Mammary epithelial cell (primary cell): ENCODE results near the gene OR2T6.

Experiments used
- CTCF ChIP-seq, 2 donors: IDR thresholded peaks in 1 of 2; conservative IDR thresholded peaks in 1 of 2; 2 replicates each; pipeline ENCODE4 v1.5.1; 2011 to 2012; ENCODE audit warnings: inconsistent platforms in 2 of 2, low read length in 2 of 2, mild to moderate bottlenecking in 2 of 2, control low read depth in 1 of 2, low read depth in 1 of 2; ENCODE audit not compliant: insufficient read depth in 1 of 2; ENCODE audit errors: extremely low read depth in 1 of 2
- EZH2 ChIP-seq: IDR thresholded peaks from 2 replicates; pipeline ENCODE4 v1.6.1; 2012; ENCODE audit warnings: low read length, inconsistent platforms, borderline replicate concordance

DNA sequence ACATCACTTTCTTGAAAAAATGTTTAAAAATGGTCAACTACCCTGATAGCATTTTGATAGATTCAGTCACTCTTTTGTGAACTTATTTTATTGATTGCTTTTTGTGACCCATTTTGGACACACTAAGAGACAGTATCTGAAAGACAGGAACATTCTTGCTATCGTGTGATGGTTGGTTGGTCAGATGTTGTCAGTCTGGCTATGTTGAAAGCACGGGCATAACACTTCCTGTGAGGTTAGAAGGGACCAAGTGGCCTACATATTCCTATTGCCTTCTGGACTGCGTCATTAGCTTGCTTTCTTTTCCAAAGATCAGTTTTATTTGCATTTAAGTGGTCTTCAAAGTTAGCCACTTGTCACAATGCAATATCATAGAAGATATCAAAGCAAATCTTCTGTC, 1.4 kb downstream of the OR2T6 start:
- TF ChIP-seq CTCF (conservative IDR thresholded peaks at IDR 0.05 in 1 of 2, IDR thresholded peaks at IDR 0.05 in 1 of 2; ENCODE audit: extremely low read depth in 1 of 2, insufficient read depth in 1 of 2, low read depth in 1 of 2, low read length in 2 of 2) (no peak), EZH2 (no peak)
